ENCODE data around the gene XK.

DNA sequence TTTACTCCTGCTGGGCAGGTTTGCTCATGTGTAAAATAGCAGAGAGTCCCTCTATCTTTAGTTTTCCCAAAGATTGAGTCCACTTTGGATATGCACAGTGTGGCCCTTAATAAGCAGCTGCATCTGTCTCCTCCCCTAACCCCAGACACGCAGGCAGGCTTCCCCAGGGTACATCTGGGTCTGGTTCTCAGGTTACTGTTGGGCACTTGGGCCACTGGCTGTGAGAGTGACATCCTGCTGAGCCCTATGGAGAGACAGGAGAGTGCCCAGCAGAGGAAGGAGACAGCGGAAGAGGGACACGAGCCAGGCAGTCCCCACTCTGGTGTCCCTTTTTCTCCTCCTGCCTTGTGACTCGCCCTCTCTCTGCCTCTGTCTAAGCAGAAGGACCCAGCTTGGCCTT is 16.0 kb downstream of the XK start:
- TF ChIP-seq, protein P1, sequence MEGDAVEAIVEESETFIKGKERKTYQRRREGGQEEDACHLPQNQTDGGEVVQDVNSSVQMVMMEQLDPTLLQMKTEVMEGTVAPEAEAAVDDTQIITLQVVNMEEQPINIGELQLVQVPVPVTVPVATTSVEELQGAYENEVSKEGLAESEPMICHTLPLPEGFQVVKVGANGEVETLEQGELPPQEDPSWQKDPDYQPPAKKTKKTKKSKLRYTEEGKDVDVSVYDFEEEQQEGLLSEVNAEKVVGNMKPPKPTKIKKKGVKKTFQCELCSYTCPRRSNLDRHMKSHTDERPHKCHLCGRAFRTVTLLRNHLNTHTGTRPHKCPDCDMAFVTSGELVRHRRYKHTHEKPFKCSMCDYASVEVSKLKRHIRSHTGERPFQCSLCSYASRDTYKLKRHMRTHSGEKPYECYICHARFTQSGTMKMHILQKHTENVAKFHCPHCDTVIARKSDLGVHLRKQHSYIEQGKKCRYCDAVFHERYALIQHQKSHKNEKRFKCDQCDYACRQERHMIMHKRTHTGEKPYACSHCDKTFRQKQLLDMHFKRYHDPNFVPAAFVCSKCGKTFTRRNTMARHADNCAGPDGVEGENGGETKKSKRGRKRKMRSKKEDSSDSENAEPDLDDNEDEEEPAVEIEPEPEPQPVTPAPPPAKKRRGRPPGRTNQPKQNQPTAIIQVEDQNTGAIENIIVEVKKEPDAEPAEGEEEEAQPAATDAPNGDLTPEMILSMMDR (IDR thresholded peaks at IDR 0.05), result no peak
- TF ChIP-seq POLR2A (IDR thresholded peaks at IDR 0.05), result no peak
